GM21515 (cell line): ENCODE measurements around the gene SMAD5.

ENCODE experiments used
- ATAC-seq: cut with Tn5 transposase; IDR thresholded peaks from one replicate; pipeline ENCODE4 v1.9.1; 2021; ENCODE audit not compliant: unreplicated experiment

Gene SMAD5

DNA sequence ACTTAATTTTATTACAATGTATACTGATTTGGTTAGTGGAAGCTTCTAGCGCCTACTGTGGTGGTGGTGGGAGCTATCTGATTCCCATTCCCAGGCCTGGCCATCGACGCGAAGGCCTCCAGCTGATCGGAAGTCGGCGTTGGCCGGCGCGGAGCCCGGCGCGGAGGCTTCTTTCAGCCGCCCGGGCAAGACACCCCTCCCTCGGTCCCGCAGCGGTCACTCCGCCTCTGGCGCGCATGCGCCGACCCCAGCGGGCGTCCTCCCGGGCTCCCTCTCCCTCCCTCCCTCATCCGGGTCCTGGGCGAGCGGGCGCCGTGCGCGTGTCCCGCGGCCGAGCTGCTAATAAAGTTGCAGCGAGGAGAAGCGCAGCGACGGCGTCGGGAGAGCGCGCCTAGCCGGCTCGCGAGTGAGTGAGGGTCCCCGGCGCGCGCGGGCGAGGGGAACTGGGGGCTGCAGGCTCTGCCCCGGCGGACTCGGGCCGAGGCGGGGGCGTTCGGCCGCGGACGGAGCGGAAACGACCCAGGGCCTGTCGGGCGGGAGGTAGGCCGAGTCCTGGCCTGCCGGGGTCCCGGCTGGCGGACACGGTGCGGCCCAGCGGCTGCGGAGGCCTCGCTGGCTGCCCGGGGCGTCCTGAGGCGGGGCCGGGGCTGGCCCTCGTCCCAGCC lies at the start of gene SMAD5:
Gene SMAD5 (plus strand): TSS at position 289 of the 665 bp plus-strand sequence. CDS start 20,916 bp downstream, outside the sequence.
- ATAC-seq: peak; percentile 90

DNA sequence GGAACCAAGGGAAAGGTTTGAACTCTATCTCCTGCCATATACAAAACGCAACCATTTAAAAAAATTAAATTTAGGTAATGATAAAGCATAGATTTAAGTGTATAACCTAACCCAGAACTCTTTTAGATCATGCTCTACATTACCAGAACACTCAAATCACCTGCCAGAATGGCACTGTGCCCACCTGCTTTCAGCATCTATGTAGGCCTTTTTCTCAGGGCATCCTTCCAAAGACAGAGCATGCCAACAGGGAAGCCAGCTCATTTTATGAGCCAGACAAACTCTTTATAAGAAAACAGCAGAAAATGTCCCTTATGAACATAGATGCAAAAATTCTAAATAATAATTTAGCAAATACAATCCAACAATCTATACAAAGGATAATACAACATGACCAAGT lies 47.9 kb upstream of the SMAD5 start:
- no peak for ATAC-seq

DNA sequence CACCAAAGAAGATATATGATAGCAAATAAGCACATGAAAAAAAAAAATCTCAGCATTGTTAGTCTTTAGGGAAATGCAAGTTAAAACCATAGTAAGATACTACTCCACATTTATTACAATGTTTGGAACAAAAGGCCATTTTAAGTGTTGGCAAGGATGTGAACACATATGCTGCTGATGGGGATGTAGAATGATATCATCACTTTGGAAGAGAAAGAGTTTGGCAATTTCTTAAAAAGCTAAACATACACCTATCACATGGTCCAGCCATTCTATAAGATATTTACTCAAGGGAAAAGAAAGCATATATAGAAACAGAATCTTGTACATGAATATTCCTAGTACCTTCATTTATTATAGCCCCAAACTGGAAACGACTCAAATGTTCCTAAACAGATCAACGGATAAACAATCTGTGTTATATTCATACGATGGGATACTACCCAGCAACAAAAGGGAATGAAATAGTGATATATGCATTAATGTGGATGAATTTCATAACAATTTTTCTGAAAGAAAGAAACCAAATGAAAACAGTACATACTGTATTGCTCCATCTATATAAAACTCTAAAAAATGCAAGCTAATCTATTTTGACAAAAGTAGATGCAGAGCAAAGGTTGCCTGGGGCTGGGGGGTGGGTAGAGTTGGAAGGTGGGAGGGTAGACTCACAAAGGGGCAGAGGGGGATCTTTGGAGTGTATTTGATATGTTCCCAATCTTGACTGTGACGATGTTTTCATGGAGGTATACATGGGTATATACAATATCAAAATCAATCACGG lies 45.7 kb upstream of the SMAD5 start:
- no peak for ATAC-seq

DNA sequence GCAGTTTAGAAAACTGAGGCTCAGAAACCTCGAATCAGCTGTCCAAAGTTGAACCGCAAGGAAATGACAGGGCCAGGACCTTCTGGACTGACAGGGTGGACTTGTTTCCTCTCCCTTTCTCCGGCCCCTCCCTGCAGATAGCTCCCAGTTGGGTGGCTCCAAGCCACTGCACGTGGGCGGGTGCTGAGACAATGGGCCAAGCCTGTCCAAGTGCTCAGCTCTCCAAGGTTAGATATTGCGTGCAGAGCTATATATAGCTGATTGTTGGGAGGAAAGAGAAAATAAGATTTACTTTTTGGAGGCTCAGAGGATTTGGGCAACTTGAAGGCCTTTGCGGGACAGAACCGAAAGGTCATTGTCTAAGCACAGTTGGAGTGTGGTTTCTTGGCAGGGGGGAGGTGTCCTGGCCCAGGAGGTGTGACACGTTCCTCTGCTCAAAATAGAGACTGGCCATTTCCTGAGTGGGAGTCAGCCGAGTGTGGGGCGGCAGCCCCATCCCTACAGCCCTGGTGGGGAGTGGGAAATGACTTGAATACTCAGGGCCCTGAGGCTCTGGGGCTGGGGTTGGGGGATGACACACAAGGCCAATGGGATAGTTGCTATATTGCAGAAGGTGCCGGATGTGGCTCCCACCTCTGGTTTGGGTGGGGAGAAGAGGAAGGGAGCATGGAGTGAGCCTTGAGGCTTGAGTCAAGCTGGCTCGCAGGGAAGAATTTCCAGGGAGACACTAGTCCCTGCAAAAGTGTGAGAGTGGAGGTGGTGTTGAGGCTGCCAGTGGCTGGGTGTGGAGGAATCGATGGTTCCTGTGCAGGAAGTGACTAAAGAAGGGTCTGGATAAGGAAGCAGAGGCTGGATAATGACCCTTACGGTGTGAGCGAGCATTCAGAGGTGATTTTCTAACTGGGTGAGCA lies 44.4 kb upstream of the SMAD5 start:
- no peak for ATAC-seq

DNA sequence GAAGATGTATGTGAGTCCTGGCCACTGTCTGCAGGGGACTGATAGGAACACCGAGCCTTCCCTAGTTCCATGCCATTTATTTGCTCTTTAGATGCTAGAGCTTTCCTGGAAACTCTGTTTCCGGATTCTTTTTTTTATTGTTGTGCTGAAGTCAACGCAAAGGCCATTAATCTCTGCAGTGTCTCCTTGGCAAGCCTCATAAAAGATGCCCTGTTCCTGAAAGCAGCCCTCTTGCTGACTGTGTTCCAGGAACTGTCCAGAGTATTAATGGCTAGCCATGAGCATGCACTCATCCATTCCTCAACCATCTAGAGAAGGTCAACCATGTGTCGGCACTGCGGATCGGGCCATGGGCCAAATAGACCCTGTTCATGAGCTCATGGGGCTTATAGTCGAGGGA lies 42.9 kb upstream of the SMAD5 start:
- no peak for ATAC-seq

DNA sequence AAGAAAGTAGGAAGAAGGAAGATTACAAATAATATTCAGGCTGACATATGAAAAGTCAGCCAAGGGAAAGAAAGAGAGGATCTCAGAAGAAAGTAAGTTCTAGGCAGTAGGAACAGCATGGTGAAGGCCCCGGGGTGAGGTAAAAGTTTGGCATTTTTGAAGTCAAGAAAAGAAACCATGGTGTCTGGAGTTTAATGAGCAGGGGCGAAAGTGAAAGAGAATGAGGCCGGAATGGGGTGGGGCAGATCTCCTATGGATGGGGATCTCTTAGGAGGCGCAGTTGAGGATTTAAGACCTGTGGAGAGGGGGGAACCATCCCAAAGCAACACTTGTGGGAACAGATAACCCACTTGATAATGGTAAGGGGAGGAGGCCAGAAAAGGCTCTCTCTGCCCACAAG lies 42.3 kb upstream of the SMAD5 start:
- ATAC-seq: no peak

DNA sequence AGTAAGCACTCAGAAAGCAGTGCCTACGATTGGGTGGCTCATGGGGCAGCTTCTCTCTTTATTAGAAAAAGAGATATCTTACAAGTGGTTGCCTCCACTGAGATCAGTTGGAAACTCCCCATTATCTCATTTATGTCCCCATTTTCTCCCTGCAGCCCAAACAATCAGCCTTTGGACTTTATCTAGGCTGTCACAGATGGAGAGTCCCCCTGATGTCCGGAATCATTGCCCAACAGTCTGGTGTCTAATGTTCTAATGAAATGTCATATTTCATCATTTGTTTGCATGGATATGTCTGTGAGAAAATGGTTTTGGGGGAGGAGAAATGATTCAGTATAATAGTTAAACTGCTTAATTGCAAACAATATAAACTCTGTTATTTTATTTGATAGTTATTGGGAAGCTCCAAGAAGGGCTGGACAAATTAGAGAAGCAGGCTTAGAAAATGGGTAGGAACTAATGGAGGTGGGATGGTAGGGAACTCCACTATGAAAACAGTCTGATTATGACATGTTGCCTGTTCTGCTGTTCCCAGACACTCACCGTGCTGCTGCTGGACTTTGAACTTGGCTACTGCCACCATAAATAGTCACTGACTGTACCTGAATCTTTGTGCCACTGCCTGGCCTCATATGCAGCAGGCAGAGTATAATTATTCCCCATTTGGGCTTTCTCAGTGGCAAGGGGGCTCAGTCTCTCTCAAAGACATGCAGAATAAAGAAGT lies 38.3 kb upstream of the SMAD5 start:
- no peak for ATAC-seq

DNA sequence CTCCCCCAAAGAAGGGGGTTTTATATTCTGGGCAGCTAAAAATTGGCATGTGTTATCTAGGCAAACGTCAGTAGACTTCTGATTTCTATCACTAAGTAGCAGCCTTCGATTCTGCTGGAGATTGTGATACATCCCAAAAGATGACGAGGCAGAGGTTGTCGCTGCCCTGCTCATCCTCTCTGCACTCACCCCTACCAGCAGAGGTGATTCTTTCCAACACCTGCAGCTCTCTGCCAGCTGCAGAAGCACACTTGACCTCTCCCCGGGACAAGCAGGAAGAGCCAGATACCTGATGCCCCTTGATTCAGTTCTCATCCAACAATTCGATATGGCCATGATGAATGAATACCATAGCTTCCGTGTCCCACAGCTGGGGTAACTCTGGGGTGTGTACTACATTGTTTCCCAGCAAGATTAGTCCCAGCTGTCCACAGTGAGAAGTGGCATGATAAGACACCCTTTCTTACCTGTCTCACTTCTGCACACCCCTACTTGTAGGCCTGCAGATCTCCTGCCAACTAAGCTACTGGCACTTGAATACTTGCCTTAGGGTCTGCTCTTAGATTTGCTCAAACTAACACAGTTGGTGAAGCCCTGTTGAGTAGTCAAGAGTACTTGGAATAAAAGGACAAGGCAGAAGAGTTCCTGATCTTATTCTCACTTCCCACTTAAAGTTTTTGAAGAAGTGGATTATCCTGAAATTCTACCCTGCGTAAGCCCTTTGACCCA lies 37.6 kb upstream of the SMAD5 start:
- no peak for ATAC-seq

DNA sequence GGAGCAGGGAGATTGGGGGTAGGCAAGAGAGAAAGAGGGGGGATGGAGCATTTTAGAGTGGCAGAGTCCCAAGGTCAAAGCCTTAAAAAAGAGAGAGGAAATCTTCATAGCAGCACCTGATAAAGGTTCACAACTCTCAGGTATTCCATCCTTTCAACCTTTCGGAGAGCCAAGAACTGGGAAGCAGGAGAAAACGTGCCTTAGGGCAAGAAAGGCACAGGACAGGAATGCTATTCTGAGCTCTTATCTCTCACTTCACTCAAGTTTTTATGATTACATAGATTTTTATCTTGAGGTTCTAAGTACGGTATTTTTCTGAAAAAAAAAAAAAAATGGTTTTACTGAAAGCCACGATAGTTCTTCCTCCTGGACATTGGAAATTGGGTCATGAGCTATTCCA lies 34.5 kb upstream of the SMAD5 start:
- ATAC-seq: no peak

DNA sequence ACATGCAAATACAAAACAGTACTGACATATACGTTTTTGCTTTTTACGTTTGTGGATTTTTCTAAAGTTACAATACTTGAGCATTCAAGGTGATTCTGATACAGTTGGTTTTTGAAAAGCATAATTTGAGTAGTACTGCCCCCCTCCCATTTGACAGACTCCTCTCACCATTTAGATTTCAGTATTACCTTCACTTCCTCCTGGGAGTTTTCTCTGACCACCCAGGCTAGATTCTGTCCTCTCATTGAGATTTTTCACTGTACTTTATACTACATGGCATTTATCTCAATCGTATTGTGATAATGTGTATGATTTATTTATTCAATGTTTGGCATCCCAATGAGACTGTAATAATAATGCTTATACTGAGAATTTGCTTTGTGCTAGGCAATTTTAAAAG lies 32.8 kb upstream of the SMAD5 start:
- ATAC-seq: no peak

DNA sequence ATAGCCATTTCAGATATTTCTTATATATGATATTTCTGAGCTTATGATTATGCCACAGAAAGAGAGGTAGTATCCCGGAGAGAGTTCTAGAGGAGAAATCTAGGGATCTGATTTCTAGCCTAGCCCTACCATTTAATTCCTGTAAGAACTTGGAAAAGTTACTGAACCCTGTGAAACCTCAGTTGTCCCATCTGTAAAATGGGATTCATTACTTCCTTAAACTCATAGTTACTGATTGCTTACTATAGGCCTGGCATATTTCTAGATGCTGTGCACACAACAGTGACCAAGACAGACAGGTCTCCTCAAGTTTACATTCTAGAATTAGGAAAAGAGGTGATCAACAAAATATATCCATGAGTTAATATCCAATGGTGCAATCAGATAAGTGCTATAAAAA lies 30.8 kb upstream of the SMAD5 start:
- ATAC-seq: no peak

DNA sequence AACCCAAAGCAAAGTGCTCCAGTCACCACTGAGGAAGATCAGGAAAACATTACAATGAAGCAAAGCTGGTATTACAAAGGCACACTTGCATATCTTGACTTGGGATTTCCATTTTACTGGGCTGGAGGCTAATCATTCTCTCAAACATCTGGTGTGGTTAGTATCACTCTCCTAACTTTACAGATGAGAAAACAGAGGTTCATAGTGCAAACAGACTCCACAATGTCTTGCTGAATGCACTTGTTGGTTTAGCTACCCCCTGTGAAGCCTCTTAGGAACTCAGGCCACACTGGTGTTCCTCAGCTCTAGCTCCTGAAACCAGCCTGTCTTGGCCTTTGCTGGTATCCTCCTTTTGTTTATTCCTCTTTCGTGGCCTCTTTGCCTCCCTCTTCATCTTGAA lies 29.5 kb upstream of the SMAD5 start:
- ATAC-seq: peak; percentile 72

DNA sequence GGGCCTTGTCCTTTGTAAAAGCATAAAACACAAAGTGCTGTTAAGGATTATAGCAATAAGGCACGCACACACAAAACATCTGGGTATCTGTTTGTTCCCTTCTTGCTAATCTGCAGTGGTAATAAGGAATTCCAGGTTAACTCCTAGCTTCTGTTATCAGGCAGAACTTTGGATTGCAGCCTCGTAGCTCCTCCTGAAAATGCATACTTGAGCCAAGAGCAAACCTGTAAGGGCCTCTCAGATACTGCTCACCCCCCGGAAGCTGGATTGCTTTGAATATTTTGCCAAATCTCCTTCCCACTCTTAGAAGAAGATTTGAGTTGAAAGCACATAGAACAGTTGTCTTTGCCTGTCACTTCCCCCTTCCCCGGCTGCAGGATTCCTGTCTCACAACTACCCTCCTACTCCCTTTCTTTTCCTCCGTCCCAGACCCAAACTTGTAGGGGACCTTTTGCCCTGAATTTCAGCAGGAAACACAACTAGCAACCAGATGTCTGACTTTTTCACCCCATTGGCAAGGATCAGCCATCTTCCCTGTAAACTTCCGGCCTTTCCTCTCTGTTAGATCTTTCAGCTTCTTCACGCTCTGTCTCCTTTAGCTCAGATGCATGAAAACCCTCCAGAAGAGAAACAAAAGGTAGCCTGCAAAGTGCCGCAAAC lies 28.2 kb upstream of the SMAD5 start:
- no peak for ATAC-seq

DNA sequence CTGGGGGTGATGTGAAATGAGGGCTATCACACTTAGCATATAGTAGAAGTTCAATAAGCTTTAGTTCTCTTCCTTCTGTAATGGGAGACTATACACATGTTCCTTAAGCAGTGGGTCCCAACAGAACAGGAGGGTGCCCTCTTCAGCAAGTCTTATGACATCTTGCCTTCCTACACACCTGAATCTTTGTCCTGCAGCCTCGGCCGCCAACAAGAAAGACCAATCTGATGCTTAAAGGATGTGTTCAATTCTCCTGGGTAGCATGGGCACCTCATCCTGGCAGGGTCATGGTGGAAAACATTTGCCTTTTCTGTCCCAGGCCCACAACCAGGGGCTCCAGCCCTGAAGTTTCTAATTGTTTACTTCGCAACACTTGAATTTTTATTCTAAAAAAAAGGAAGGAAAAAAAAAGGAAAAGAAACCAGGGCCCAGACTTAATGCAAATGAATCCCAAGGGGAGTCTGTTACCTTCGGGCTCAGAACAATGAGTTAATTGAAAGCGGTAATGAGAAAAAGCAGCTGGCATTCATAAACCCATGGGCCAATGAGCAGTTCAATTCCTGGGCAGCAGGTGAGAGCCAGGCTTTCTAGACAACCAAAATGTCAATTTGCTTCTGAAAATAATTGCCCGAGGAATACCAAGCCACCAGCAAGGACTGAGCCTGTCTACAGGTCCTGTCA lies 26.2 kb upstream of the SMAD5 start:
- no peak for ATAC-seq

DNA sequence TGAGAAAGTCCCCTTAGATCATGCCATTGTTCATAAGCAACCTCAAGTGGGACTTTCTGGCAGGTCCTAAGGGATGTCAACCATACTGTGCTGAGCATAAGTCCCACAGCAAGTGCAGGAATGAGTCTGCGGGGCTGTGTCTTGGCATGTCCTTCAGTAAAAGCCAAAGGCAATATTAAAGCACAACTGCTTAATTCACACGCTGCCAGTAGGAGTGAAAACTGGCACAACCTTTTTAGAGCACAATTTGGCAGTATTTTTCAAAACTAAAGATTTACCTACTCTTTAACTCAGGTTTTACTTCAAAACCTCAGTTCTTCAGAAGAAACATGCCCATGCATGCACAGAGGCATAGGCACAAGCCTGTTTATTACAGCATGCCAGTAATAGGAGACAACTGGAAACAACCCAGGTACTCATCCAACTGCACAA lies 24.4 kb upstream of the SMAD5 start:
- ATAC-seq: peak; percentile 46

DNA sequence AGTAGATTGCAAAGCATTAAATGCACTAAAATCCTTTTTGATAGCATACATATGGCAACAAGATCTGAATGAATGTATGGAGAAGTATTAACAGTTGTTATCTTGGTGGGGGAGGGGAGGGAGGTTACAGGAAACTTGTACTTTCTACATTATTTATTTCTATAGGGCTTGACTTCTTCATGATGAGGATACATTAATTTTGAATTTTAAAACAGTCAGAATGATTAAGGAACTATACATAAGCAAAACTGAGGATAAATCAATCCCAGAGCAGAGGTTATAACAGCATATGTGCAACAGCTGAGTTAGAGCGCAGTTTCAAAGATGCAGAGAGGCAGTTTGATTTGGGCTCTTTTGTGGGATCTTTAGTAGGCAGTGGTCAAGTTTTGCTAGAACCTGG lies 23.9 kb upstream of the SMAD5 start:
- ATAC-seq: no peak

DNA sequence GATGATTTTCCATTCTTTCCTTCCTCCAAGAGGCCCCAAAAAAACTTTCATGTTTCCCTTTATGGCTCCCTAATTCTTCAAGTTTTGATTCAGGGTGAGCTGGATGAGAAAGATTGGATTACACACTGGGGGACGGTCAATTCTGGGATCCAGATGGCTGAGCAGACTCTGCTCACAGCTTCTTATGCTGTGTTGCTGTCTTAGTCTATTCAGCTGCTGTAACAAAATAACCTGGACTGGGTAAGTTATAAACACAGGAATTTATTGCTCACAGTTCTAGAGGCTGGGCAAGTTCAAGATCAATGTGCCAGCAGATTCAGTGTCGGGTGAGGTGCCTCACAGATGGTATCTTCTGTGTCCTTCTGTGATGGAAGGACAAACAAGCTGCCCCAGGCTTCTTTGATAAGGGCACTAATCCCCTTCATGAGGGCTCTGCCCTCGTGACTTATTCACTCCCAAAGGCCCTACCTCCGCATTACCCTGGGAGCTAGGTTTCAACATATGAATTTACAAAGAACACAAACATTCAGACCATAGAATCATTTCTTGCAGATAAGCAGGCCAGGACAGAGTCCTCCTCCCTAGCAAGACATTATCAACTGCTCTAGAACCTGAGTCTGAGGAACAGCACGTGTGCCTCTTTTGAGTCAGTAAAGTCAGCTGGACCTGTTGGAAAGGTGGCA lies 23.1 kb upstream of the SMAD5 start:
- ATAC-seq: no peak

DNA sequence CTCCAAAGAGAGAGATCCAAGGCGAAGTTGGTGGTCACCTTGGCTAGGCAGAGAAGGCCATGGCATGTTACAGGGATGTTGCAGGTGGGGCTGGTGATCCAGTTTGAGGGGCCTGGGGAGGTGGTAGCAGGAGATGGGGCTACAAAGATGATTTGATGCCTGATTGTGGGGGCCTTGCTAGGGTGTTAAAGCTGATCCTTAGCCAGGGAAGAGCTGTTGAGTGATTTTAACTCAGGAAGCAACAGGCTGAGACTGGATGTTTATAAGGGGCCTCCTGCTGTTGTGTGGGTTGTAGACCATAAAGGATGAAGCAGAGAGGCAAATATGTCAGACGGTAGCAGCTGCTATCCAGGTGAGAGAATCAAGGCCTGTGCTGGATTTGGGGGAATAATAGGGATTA lies 19.0 kb upstream of the SMAD5 start:
- ATAC-seq: no peak
